HK-2 (cell line): ENCODE results near the gene PJA1.

Experiments used
- DNase-seq: peaks from one replicate; pipeline ENCODE4 v3.0.0-alpha.2; 2018; ENCODE audit not compliant: unreplicated experiment

Gene PJA1

DNA sequence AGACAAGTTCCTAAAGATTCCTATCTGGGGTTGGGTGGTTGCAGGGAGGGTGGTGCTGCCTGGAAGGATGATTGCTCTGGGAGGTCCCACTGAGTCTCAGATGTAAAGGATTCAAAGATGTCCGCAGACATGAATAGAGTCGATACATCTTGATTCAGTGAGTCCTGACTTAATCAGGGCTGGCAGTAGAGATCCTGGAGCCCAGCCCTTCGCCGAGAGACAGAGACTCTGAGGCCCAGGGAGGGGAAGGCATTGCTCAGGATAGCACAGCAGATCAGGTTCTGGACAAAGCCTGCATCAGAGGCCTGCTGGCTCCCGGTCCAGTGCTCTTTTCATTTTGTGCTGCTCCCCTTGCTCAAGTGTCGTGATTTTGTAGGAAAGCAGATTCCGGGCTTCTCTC, 21.7 kb downstream of the PJA1 start:
- no peak for DNase-seq

DNA sequence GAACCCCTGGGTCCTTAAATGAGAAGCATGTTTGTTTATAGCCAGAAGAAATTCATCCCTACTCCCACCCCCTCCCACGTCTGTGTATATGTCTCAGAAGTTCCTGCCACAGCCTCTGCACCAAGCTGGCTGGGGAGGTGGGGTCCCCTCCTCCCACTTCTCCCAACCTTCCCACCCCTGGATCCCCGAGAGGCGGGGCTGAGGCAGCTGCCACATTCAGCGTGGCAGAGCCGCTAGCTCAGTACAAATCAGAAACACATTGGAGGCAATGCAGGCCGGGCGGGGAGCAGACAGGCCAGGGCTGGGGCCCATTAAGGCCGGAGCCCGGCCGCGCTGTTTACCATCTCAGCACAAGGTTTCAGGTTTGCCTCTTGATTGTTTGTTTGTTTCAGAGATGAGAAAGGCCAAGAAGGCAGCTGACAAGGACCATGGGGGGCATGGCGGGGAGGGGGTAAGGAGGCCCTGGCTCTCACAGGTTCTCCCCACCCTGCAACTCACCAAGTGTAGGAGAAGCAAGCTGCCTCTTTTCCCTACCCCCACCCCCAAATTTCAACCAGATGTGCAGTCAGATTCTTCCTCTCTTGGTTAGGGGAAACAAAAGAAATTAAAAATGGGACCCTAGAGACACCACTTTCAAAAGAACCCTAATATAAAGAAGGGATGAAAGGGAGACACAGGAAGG, 22.3 kb downstream of the PJA1 start:
- DNase-seq: no peak

DNA sequence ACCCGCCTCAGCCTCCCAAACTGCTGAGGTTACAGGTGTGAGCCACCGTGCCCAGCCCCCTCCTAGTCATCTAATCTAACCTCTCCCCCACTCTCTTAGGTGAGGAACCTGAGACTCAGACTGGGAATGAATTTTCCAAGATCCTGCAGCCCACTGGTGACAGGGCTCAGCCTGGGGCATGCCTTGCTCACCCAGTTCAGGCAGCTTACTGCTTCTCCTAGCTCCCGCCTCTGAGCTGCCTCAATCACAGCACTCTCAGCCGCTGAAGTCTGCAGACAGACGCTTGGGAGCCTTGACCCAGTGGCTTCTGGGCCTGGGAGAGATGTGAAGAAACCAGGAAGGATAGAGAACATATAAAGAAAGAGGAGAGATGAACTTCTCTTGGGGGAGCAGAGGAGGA, 24.4 kb downstream of the PJA1 start:
- no peak for DNase-seq

DNA sequence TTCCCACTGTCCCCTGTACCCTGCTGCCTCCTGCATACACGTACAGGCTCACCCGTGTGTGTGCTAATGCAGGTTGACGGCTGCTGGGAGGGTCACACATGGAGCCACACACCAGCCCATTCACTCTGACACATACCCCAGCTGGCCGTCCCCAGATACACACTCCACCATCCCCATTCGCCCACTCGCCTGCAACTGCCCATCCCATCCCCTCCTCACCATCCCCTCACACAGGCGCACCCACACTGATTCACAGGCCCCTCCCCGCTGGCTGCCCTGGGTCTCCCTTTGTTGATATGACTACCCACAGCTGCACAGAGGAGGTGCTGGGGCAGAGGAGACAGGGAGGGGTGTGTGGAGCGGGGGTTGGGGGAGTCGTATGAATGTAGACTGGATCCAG, 25.7 kb downstream of the PJA1 start:
- DNase-seq: no peak

DNA sequence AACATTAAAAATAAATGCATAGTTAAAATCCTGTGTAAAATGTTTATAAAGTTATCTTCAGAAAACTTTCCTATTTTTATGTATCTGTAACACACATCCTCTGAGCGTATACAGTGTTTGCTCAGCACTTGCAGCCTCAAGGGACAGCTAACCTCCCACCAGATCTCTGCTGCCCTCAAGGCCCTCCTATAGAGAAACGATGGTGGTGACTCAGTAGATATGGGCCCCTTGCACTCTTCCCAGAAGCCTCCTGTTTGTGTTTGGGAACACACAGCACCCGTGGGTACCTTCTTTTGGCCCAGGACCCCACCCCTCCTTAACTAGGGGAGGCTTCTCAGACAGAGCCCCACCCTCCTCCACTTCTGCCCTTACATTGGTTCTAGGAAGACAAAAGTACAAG, 26.7 kb downstream of the PJA1 start:
- DNase-seq: no peak

DNA sequence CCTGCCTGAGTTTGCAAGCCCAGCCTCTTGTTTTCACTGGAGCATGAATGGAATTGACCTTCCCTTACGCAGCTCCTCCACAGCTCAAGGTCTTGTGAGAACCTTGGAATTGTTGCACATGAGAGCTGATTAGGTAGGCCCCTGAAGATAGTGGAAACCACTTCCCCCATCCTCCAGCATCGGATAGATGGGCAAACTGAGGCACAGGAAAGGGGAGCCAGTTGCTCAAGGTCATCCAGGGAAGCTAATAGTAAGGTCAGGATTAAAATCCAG, 27.2 kb downstream of the PJA1 start:
- DNase-seq: no peak

DNA sequence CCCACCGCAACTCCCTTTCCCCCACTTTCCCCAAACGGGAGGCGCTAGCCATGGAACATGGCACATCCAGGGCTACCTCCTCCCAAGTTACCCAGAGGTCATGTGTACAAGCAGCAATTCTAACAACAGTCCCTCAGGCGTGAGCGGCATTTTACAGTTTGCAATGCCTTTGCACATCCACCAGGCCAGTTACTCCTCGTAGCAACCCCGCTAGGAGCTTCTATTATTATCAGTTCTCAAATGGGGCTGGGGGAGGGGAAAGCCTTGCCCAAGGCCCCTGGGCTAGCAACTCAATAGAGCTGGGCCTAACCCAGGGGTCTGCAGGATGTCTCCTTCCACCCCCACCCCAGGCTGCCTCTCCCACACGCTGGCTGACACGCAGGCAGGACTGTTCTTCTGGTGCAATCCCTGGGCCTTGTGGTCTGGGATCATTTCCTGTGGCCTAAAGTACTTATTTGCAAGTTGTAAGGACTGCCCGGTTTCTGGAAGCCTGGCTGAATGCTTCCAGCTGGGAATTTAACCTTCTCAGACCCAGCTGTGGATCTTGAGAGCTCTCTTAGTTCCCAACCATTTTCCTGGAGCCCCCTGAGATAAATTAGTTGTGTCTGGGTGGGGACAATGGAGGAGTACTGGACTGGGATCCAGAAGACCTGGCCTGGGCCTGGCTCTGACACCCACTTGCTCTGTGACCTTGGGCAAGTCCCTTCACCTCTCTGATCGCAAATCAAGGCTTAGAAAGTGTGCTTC, 27.7 kb downstream of the PJA1 start:
- DNase-seq: no peak

DNA sequence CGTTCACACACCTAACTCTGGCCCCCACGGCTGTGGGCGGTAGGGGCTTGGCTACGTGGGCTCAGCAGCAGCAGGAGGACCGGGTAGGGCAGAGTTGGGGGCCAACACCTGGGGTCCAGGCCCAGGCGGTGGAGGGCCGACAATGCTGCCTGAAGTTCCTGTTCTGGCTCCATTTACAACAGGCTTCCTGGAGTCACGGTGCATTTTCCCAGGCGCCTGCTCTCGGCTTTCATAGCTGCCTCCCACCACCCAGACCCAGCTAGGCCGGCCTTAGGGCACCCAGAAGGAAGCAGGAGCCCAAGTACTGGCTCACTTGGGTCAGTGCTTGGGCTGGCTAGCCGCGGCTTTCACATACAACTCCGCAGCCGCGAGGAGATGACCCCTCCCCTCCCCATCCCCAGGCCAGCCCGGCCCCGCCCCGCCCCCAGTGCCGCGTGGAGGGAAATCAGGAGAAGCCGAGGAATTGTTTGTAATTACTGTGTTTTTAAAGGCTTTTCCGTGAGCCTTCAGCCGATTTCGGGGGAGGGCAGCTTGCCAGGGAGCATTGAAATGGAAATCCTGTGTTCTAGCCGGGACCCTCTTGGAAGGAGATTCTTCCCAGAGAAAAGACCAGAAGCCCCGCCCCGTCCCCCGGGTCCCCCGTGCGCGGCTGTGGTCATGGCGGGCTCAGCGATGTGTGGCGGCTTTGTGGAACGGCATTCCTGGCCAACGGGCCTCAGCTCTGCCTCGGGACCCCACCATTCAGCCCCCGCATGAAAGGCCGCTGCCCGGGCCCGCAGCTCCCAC, 28.5 kb downstream of the PJA1 start:
- no peak for DNase-seq

DNA sequence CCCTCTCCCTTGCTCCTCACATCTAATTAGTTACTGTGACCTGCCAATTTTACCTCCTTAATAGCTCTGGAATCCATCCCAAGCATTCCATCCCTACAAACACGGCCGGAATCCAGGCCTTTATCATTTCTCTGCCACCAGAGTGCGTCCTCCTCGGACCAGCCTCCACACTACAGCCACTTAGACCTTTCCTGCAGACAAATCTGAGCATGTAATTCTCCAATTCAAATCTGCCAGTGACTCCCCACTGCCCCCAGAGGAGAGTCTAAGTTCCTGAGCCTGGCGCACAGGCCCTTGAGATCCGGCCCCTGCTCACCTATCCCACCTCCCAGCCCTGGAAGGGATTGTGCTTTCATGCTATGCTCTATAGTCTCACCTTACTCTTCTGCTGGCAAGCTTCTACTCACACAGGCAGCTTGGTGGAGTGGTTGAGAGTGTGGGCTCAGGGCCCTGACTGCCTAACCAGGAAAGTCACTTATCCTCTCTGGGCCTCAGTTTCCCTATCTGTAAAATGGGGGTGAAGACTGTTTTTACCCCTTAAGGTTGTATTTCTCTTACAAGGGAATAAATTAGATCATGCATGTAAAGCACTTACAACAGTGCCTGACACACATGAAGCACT, 31.2 kb downstream of the PJA1 start:
- peak; percentile 18 for DNase-seq

DNA sequence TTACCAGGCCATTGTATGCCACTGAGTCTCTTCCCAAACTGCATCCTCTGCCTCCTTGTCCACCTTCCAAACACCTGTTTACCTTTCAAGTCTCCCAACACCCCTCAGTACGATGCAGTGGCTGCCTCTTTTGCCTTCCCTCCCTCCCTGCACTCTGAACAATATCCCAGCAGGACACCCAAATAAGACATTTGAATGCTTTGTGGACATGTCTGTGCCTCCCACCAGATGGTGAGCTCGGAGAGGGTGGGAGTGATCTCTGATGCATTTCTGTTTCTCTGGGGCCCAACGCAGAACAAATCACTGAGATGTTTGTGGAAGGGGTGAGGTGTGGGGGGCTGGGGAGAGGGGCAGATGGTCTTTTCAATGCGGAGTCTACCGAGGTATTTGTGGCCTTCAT, 33.4 kb downstream of the PJA1 start:
- no peak for DNase-seq

DNA sequence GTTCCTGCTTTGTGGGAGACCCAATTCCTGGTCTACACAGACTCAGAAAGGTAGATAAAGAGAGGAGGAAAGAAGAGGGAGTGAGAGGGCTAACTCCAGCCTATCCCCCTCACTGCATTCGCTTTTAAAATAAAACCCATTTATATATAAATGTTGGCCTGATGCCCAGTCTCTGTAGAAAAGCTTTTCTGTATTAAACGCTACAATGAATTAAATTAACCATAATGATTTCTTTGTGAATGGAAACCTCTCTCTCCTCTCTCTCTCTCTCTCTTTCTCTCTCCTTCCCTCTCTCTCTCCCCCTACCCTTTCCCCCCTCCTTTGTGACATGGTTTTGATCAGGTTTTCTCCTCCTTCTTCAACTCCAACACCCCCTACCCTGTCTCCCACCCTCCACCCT, 34.8 kb downstream of the PJA1 start:
- no peak for DNase-seq

DNA sequence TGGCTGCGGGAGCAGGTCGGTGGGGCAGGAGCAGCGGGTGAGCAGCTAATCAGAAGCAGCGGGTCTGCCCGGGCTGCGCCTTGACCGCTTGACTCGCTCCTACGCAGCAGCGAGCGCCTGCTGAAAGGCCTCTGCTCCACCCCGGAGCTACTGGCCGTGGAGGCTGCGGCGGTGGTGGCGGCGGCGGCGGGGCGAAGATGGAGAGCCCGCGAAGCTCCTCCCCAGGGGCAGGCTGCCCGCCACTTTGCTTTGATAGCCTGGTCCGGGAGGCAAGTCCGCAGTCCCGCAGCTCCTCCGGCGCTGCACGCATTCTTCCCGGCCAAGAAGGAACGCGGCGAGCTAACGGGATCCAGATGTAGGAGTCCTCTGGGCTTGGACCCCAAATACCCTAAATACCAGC, 36.7 kb downstream of the PJA1 start:
- no peak for DNase-seq

DNA sequence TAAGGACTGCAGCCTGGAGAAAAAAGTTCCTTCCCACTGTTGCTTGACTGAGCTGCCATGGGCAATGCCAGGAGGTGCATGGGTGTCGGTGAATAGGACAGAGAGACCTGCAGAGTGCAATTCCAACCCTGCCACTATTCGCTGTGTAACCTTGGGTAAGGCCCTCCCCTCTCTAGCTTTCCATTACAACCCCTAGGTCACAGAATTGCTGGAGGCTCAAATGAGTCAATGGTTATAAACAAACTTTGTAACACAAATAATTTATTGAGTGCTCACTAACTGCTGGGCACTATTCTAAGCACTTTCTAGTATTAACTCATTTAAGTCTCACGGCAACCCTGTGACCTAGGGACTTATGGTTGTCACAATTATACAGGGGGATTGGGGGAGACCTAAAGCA, 37.8 kb downstream of the PJA1 start:
- DNase-seq: no peak

DNA sequence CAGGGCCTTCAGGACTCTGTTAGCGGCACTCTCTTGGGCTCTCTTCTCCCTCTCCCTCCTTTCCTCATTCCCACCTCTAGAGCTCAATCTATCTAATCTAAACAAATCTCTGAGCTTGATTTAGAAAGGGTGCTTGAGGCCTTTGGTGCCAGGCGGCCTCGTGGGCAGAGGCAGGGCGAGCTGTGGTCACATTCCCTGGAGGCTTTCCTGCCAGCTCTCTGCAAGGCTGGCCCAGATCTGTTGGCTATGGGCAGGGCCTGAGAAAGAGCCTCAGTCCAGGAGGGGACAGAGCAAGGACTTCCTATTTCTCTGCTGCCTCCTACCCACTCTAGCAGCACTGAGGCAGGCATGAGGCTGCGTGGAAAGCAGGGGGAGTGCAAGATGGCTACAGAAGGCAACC, 38.6 kb downstream of the PJA1 start:
- DNase-seq: no peak

DNA sequence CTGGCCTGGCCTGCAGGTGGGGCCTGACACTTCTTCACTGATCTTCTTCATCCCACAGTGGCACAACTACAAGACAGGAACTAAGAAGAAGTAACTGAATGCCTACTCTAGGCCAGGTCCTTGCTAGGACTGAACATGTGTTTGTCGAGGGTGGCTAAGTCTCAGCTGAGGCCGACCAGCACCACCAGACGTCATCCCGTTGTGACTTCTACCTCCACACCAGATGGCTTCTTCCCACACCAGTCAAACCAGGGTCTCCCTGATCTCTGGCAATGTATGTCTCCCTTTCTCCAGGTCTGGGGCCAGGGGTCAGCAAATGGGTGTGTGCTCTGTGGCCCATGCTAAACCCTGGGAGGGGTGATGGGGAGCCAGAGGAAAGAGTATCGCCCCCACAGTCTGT, 40.2 kb downstream of the PJA1 start:
- no peak for DNase-seq

DNA sequence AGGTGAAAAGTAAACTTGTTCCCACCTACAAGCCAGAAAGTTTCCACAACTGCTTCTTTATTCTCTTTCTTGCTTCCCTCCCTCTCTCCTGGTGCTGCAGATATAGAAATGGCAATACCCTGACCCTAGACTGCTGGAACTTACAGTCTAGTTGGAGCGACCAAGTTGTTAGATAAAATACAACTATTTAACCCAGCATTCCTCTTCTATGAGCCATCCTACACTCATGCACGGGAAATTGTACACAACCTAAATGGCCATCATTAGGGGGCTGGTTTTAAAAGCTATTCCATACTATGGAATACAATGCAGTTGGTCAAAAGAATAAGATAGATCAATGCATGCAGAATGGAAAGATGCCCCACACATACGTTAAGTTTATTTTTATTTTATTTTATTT, 41.1 kb downstream of the PJA1 start:
- DNase-seq: no peak

DNA sequence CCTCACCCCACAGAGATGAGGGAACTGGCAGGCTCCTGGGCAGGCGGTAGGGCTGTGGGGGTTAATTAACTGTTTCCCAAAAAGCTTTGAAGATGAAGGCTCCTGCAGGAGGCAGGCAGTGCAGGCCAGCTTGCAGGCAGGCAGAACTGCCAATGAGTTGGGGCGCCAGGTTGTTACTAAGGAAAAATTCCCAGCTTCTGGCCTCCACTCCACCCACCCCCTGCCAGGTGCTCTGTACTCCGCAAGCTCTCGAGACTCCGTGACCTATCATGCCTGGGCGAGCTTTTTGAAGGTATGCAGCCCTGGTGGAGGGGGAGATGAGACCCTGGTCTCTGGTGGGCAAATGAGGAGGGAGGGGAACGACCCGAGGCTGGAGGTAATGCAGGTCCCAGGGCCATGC, 41.8 kb downstream of the PJA1 start:
- no peak for DNase-seq

DNA sequence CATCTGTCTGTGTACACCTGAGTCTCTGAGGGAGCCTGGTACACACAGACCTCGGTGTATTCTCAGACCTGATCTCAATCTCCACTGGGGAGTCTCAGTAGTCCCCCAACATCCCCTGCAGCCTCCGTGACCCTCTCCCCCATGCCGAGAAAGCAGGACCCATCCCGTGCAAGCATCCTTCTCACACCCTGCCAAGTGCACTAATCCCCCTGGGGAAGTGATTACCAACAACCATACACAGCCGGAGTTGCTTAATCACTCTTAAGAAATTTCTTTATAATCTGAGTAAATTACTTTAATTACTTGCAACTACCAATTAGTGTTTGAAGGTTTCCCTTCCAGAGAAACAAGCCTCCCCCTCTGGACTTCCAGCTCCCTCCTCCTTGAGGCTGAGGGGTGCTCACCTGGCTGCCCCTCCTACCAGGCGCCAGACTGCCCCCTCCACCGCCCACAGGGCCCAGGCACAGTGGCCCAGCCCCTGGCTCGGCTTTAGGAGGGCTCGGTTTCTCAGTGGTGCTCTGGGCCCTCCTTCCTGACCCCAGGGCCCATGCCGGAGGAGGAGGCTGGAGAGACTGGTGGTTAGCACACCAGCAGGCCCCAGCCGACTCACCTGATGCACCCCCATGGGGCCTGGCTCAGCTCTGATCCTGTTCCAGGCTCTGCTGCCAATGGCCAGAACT, 43.8 kb downstream of the PJA1 start:
- DNase-seq: no peak

DNA sequence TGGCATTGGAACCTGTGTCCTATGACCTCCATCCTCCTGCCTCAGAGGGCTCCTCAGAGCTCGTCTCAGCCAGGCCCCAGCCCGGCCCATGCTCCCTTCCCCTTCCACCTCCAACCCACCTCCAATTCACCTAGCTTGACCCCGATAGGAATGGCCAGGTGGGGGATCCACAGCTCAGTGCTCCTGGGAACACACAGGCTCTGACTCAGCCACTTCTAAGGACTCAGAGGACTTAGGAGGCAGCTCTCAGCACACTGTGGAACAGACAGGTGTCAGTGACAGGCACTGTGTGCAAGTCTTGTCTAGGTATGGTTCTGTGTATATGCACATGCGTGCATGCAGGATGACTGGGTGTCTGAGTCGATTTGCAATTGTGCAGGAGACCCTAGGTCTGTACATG, 44.8 kb downstream of the PJA1 start:
- DNase-seq: no peak

DNA sequence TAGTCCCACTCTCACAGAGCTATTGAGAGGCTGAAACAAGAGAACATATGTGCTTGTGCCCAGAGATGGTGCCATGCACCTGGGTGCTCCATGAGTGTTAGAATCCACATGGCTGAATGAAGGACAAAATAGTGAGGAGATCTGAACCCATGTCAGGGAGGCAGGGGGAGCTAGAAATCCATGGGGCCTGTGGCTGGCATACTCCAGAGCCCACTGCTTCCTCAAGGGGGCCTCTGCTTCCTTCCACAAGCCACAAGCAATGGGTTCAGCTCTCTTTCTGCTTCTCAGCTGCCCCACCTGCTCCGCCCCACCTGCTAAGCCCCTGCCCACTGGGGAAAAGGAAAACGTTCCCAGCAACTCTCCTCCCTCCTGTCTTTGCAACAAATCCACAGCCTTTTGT, 46.1 kb downstream of the PJA1 start:
- no peak for DNase-seq

DNA sequence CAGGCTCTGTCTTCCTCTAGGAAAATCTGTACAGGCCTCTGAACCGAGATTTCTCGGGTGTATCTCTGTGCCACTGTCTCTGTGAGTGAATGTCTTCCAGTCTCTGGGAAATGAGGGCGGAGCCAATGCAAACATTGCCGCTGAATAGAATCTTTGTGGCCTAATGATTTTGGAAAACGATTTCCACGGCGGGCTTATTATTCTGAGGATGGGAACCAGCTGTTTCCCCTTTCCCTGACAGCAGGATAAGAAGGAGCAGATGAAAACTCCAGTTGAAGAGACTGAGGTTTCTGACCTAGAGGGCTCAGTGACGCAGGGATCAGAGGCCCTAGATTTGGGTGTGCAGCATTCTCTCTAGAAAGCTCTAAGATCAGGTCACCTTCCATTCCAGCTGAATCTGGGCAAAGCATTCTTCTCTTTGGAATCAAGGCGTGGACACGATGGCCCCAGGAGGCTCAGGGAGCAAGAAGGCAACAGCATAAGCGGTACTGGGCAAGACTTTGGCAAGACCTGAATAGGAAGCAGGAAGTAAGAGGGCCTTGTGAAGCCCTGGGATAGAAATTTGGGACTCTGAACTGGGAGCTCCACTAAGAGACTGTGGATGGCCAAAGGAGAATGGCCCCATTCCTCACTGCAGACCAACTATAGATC, 47.3 kb downstream of the PJA1 start:
- no peak for DNase-seq

DNA sequence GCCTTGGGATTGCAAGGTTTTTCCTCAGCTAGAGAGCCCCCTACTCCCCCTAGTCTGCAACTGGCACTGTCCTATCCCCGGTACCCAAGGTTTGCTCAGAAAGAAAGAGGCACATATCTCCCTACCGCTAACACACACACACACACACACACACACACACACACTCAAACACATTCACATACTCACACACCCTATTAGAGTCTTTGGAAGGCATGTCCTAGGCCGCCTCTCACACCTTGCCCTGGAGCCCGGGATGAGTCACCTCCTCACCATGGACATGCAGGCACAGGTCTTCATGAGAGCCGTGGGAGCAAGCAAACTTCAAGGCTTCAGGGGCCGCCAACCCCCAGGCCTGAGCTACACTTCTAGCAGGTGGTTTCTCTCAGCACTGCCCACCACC, 49.2 kb downstream of the PJA1 start:
- no peak for DNase-seq
